ENCODE measurements around the gene TMEM144.

Gene TMEM144

GRCh38 chr4:158280856-158281255 lies 70.6 kb downstream of the TMEM144 start:
- no peak for TF ChIP-seq CTCF (IDR thresholded peaks at IDR 0.05; ENCODE audit: low read depth, low read length)
- no peak overlapping the region for H3K27ac ChIP-seq
- DNase-seq = no peak
- H3K36me3 ChIP-seq = no peaks in the 10 kb centered on the region
- H3K4me3 ChIP-seq (ENCODE audit: low read depth, low read length) = no peak overlapping the region
- H3K9me3 ChIP-seq (ENCODE audit: severe bottlenecking) = no peaks in the 10 kb centered on the region
- no peaks in the 10 kb centered on the region for H3K27me3 ChIP-seq (ENCODE audit: insufficient read depth, low read depth, severe bottlenecking)

DNA sequence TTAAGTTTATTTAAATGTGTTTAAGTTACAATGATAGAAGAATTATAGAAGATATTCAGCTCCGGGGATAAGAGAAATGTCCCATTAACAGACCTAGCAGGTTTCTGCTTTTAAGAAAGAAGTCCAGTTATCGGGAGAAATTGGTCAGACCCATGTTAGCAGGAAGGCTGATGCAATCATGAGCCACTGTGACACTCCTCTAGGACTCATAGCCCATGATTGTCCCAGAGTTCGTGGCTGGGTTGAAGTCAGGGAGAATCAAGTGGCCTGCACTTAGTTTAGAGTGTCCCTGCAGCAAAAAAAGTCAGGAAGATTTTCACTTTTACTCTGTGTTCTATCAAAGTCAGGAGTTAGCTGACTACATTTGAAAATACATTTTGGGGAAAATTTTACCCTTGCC lies 72.0 kb downstream of the TMEM144 start:
- no peak for TF ChIP-seq CTCF (IDR thresholded peaks at IDR 0.05; ENCODE audit: low read depth, low read length)
- Histone ChIP-seq H3K27me3 (ENCODE audit: insufficient read depth, low read depth, severe bottlenecking) (no peaks in the 10 kb centered on the region), H3K4me3 (ENCODE audit: low read depth, low read length) (no peak overlapping the region), H3K27ac (no peak overlapping the region), H3K36me3 (no peaks in the 10 kb centered on the region), H3K9me3 (ENCODE audit: severe bottlenecking) (no peaks in the 10 kb centered on the region)
- DNase-seq = no peak

DNA sequence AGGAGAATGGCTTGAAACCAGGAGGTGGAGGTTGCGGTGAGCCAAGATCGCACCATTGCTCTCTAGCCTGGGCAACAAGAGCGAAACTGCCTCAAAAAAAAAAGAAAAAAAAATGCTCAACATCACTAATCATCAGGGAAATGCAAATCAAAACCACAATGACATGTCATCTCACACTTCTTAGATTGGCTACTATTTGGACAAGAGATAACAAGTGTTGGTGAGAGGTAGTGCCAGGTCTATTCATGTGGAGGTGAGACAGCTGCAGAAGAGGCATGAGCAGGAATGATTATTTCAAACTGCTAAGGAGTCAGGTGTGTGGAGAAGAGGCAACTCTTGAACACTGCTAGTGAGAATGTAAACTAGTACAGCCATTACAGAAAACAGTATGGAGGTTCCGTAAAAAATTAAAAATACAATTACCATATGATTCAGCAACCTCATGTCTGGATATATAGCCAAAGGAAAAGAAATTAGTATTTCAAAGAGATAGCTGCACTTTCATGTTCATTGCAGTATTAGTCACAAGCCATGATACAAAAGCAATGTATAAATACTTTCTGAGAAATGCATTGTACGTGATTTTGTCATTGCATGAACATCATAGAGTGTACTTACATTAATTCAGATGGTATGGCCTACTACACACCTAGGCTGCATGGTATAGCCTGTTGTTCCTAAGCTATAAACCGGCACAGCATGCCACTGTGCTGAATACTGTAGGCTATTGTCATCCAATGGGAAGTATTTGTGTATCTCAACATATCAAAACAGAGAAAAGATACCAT lies 75.3 kb downstream of the TMEM144 start:
- Histone ChIP-seq H3K4me3 (ENCODE audit: low read depth, low read length) (no peak overlapping the region), H3K27me3 (ENCODE audit: insufficient read depth, low read depth, severe bottlenecking) (no peaks in the 10 kb centered on the region), H3K36me3 (no peaks in the 10 kb centered on the region), H3K27ac (no peak overlapping the region), H3K9me3 (ENCODE audit: severe bottlenecking) (no peaks in the 10 kb centered on the region)
- no peak for TF ChIP-seq CTCF (IDR thresholded peaks at IDR 0.05; ENCODE audit: low read depth, low read length)
- no peak for DNase-seq

- DNase-seq = no peak
- peaks cover 6% of the 10 kb centered on the region for H3K9me3 ChIP-seq (ENCODE audit: severe bottlenecking)
- no peak overlapping the region for H3K4me3 ChIP-seq (ENCODE audit: low read depth, low read length)
- H3K36me3 ChIP-seq = no peaks in the 10 kb centered on the region
- TF ChIP-seq CTCF (IDR thresholded peaks at IDR 0.05; ENCODE audit: low read depth, low read length) = no peak
- no peaks in the 10 kb centered on the region for H3K27me3 ChIP-seq (ENCODE audit: insufficient read depth, low read depth, severe bottlenecking)
- no peak overlapping the region for H3K27ac ChIP-seq
Measured at GRCh38 chr4:158290912-158291311, 80.6 kb downstream of the TMEM144 start.

- peaks cover 6% of the 10 kb centered on the region for H3K9me3 ChIP-seq (ENCODE audit: severe bottlenecking)
- peak; percentile 7 for DNase-seq
- no peak for TF ChIP-seq CTCF (IDR thresholded peaks at IDR 0.05; ENCODE audit: low read depth, low read length)
- H3K27me3 ChIP-seq (ENCODE audit: insufficient read depth, low read depth, severe bottlenecking) = no peaks in the 10 kb centered on the region
- no peak overlapping the region for H3K27ac ChIP-seq
- no peak overlapping the region for H3K4me3 ChIP-seq (ENCODE audit: low read depth, low read length)
- H3K36me3 ChIP-seq = no peaks in the 10 kb centered on the region
Measured at GRCh38 chr4:158291334-158292055, 81.2 kb downstream of the TMEM144 start.

Data from WERI-Rb-1 (cell line).